Osteocyte (in vitro differentiated cells): ENCODE results near the gene TBX19. TPM values are rescaled to one million over a fixed set of nuclear protein-coding genes. Genes with fewer than 3 reads are reported as not detected.

Source experiments
- DNase-seq: peaks from one replicate; pipeline ENCODE4 v3.0.0; 2021; ENCODE audit warnings: mixed read lengths; ENCODE audit not compliant: unreplicated experiment; ENCODE audit errors: extremely low spot score
- H3K27ac Mint-ChIP-seq: one replicate; pipeline ENCODE4 v1.8.0; 2021; ENCODE audit warnings: mild to moderate bottlenecking, mixed read lengths; ENCODE audit not compliant: unreplicated experiment
- H3K27me3 Mint-ChIP-seq: one replicate; pipeline ENCODE4 v1.8.0; 2021; ENCODE audit warnings: mixed read lengths; ENCODE audit not compliant: unreplicated experiment
- H3K36me3 Mint-ChIP-seq: one replicate; pipeline ENCODE4 v1.8.0; 2021; ENCODE audit warnings: mixed read lengths; ENCODE audit not compliant: unreplicated experiment
- H3K4me1 Mint-ChIP-seq: one replicate; pipeline ENCODE4 v1.8.0; 2021; ENCODE audit warnings: mixed read lengths; ENCODE audit not compliant: unreplicated experiment
- H3K4me3 Mint-ChIP-seq: one replicate; pipeline ENCODE4 v1.8.0; 2021; ENCODE audit warnings: mild to moderate bottlenecking, moderate library complexity, mixed read lengths; ENCODE audit not compliant: unreplicated experiment
- H3K9me3 Mint-ChIP-seq: one replicate; pipeline ENCODE4 v1.8.0; 2021; ENCODE audit warnings: mixed read lengths; ENCODE audit not compliant: unreplicated experiment
- long read RNA-seq: library from polyadenylated mRNA; unstranded; transcript quantifications from one replicate; pipeline ENCODE4 v2.0.0, GENCODE V29; 2021
- total RNA-seq: library from RNA; stranded (reverse); gene quantifications from 2 replicates; pipeline ENCODE4 v1.2.1, GENCODE V29; 2021
- TF ChIP-seq, protein P1 (sequence below): fragments of 200-600 bp; sonication (generic); IDR thresholded peaks from 2 replicates; pipeline ENCODE4 v1.5.0; 2021; ENCODE audit warnings: antibody characterized with exemption, mild to moderate bottlenecking, moderate library complexity

The TBX19 gene
- total RNA-seq: 2.5 and 3.5 TPM in 2 replicates
- long read RNA-seq, partial matches to known transcripts: 1 of 2 reads
- long read RNA-seq, other reads (novel, unspliced or antisense): 1 of 2 reads

DNA sequence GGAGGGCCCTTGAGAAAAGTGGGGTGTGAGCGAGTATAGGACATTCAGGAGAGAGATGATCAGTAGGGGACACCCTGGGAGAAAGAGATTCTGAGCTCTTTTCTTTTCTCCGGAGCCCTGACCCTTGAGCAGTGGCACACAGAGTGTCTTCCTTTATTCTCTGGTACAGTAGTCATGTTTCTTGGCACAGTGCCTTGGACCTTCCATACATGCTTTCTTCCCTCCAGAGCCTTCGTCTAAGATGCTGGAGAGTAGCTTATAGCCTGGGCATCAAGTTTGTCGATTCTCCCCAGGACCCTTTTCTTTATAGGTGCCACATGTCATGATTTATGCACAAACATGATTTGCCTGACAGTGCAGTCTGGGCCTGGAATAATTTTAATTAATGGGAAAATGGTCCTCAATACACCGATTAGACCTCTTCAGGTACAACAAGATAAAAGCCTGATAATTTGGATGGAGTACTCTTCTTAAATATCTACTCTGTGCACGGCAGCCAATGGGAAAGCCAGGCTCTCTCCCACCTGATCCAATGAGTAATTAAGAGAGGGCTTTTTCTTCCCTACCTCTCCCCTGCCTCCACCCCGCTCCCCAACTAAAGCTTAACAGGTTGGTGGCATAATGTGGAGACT is at the start of gene TBX19:
TBX19 (plus strand) TSS at position 582 of the 632 bp plus-strand sequence. CDS start 214 bp downstream, outside the sequence.
- H3K36me3 Mint-ChIP-seq: peaks cover 16% of the 10 kb centered on the region
- H3K9me3 Mint-ChIP-seq: peaks cover 20% of the 10 kb centered on the region
- TF ChIP-seq, protein P1, sequence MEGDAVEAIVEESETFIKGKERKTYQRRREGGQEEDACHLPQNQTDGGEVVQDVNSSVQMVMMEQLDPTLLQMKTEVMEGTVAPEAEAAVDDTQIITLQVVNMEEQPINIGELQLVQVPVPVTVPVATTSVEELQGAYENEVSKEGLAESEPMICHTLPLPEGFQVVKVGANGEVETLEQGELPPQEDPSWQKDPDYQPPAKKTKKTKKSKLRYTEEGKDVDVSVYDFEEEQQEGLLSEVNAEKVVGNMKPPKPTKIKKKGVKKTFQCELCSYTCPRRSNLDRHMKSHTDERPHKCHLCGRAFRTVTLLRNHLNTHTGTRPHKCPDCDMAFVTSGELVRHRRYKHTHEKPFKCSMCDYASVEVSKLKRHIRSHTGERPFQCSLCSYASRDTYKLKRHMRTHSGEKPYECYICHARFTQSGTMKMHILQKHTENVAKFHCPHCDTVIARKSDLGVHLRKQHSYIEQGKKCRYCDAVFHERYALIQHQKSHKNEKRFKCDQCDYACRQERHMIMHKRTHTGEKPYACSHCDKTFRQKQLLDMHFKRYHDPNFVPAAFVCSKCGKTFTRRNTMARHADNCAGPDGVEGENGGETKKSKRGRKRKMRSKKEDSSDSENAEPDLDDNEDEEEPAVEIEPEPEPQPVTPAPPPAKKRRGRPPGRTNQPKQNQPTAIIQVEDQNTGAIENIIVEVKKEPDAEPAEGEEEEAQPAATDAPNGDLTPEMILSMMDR: no peak
- H3K4me1 Mint-ChIP-seq: peaks cover 4% of the 10 kb centered on the region
- no peak within 1 kb of the TSS for H3K4me3 Mint-ChIP-seq
- H3K27me3 Mint-ChIP-seq: no peaks in the 10 kb centered on the region
- DNase-seq: no peak
- H3K27ac Mint-ChIP-seq: no peak within 1 kb of the TSS

GRCh38 chr1:168234846-168235547 is 45.7 kb upstream of the TBX19 start:
- Mint-ChIP-seq H3K27ac (peak overlapping the region; percentile 45), H3K9me3 (no peaks in the 10 kb centered on the region), H3K27me3 (no peaks in the 10 kb centered on the region), H3K36me3 (peaks cover 75% of the 10 kb centered on the region), H3K4me1 (peaks cover 27% of the 10 kb centered on the region), H3K4me3 (no peak overlapping the region)
- TF ChIP-seq, protein P1: peak; percentile 67
- no peak for DNase-seq

- H3K27me3 Mint-ChIP-seq: no peaks in the 10 kb centered on the region
- no peaks in the 10 kb centered on the region for H3K9me3 Mint-ChIP-seq
- peak overlapping the region; percentile 45 for H3K27ac Mint-ChIP-seq
- peaks cover 29% of the 10 kb centered on the region for H3K4me1 Mint-ChIP-seq
- H3K4me3 Mint-ChIP-seq: no peak overlapping the region
- no peak for DNase-seq
- peaks cover 79% of the 10 kb centered on the region for H3K36me3 Mint-ChIP-seq
- TF ChIP-seq, protein P1: no peak
Observed at GRCh38 chr1:168235548-168235885, 45.2 kb upstream of the TBX19 start.

DNA sequence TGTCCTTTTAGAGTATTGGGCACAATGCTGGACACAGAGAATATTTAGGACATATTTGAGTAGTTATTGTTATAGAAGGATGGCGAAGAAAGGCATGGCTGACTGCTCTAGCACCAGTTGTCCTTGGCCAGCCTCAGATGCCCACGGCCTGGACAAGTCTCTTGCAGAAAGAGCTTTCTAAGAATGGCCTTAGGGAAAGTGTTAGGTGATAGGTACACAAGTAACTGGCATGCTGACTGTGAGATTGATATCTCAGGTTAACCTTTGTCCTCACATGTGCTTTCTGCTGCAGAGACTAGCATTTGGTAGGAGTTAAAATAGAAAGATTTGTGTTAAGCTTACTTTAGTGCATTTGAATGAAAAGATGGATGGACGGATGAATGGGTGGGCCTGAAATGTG is 44.7 kb upstream of the TBX19 start:
- DNase-seq: no peak
- Mint-ChIP-seq H3K4me1 (peaks cover 27% of the 10 kb centered on the region), H3K9me3 (no peaks in the 10 kb centered on the region), H3K36me3 (peaks cover 76% of the 10 kb centered on the region), H3K4me3 (no peak overlapping the region), H3K27me3 (no peaks in the 10 kb centered on the region), H3K27ac (no peak overlapping the region)
- TF ChIP-seq, protein P1: no peak
